ENCODE measurements around the gene PAK4. TPM values are rescaled to one million over a fixed set of nuclear protein-coding genes. Genes with fewer than 3 reads are reported as not detected.

PAK4 gene
- total and polyA plus RNA-seq, 2 donors from 2014 or later: 52.5 to 55.6 TPM

DNA sequence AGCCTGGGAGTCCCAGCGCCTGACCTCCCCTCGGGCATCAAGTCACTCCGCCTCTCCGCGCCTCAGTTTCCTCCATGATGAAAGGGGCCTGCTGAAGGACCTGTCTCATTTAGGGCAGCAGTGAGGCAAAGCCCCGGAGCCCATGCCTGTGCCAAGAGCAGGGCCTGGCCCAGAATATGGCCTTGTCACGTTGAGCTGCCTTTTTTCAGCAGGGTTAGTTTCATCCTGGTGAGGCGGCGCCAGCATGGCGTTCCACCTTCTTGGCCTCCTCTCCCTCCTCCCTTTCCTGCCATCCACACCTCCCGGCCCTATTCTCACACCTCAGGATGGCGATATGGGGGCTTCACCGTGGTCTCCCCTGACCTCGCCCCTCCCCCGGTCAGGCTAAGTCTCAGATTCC, 30.2 kb downstream of the PAK4 start:
- FAIRE-seq (no peak), DNase-seq (no peak)
- Histone ChIP-seq H3K4me1 (ENCODE audit: control insufficient read depth in 2 of 3, insufficient read depth in 2 of 3, low read depth in 1 of 3, low read length in 3 of 3) (peaks cover 0 to 57% (median 36%) of the 10 kb centered on the region in 3 donors), H3K9me3 (ENCODE audit: control insufficient read depth in 2 of 3, insufficient read depth in 1 of 3, low read length in 3 of 3) (no peaks in the 10 kb centered on the region), H3K27me3 (ENCODE audit: control insufficient read depth, insufficient read depth, low read length) (no peaks in the 10 kb centered on the region), H3K9ac (ENCODE audit: low read length in 3 of 3) (no peak overlapping the region), H3K4me3 (ENCODE audit: low read length in 3 of 3) (no peak overlapping the region), H3K36me3 (ENCODE audit: control insufficient read depth in 2 of 3, insufficient read depth in 3 of 3, low read length in 3 of 3) (peaks cover 0 to 2% (median 0%) of the 10 kb centered on the region in 3 donors), H3K27ac (ENCODE audit: low read depth in 2 of 2, low read length in 2 of 2) (peak overlapping the region; percentile 8 to 32)
- intact Hi-C loops (cut with DNase I): no loop called here
- TF ChIP-seq, protein P1, sequence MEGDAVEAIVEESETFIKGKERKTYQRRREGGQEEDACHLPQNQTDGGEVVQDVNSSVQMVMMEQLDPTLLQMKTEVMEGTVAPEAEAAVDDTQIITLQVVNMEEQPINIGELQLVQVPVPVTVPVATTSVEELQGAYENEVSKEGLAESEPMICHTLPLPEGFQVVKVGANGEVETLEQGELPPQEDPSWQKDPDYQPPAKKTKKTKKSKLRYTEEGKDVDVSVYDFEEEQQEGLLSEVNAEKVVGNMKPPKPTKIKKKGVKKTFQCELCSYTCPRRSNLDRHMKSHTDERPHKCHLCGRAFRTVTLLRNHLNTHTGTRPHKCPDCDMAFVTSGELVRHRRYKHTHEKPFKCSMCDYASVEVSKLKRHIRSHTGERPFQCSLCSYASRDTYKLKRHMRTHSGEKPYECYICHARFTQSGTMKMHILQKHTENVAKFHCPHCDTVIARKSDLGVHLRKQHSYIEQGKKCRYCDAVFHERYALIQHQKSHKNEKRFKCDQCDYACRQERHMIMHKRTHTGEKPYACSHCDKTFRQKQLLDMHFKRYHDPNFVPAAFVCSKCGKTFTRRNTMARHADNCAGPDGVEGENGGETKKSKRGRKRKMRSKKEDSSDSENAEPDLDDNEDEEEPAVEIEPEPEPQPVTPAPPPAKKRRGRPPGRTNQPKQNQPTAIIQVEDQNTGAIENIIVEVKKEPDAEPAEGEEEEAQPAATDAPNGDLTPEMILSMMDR (IDR thresholded peaks at IDR 0.05; ENCODE audit: borderline replicate concordance, extremely low read depth, insufficient read depth): no peak

DNA sequence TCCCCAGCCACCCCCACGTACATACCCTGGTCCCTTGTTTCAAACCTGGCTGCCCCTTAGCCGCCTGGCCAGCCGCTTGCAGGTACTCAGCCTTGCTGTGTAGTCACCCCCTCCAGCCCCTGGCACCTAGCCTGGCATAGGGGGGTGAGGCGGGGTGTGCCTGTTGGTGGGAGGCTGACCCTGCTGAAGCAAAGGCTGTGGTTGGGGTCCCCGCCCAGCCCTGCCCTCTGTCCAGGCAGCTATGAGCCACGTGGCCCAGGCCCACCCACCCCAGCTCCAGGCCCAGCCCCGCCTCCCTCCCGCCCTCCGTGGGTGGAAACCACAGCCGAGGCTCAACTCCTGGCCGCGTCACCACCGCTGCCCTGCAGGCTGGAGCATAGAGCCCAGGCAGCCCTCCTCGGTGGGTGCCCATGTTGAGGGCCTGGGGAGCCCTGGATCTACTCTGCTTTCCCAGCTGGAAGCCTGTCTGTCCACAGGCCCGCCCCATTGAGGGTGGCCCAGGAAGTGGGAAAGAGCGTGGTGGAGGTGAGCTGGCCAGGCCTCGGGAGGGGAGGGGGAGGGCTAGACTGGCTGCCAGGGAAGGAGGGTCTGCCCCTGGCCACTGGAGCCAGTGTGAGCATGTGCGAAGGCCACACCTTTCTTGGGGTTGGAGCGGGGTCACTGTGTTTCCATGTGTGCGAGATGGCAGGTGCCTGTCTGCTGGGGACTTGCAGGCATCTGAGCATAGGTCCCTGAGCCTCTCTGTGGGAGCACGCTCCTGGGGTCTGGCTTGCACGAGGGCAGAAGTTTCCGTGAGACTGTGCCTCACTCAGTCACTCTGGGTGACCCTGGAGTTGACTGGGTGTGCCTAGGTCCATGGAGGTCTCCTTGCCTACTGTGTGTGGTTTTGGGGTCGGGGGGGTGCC, 31.0 kb downstream of the PAK4 start:
- DNase-seq (peak in 1 of 5 donors; percentile 41), FAIRE-seq (no peak)
- peak overlapping the region in 1 of 2 donors; percentile 32 for H3K27ac ChIP-seq (ENCODE audit: low read depth in 2 of 2, low read length in 2 of 2)
- H3K27me3 ChIP-seq (ENCODE audit: control insufficient read depth, insufficient read depth, low read length): no peaks in the 10 kb centered on the region
- H3K4me1 ChIP-seq (ENCODE audit: control insufficient read depth in 2 of 3, insufficient read depth in 2 of 3, low read depth in 1 of 3, low read length in 3 of 3): peaks cover 0 to 61% (median 38%) of the 10 kb centered on the region in 3 donors
- intact Hi-C loops (cut with DNase I): no loop called here
- TF ChIP-seq, protein P1 (IDR thresholded peaks at IDR 0.05; ENCODE audit: borderline replicate concordance, extremely low read depth, insufficient read depth): no peak
- H3K9me3 ChIP-seq (ENCODE audit: control insufficient read depth in 2 of 3, insufficient read depth in 1 of 3, low read length in 3 of 3): no peaks in the 10 kb centered on the region
- H3K36me3 ChIP-seq (ENCODE audit: control insufficient read depth in 2 of 3, insufficient read depth in 3 of 3, low read length in 3 of 3): peaks cover 0 to 2% (median 0%) of the 10 kb centered on the region in 3 donors
- no peak overlapping the region for H3K9ac ChIP-seq (ENCODE audit: low read length in 3 of 3)
- no peak overlapping the region for H3K4me3 ChIP-seq (ENCODE audit: low read length in 3 of 3)

DNA sequence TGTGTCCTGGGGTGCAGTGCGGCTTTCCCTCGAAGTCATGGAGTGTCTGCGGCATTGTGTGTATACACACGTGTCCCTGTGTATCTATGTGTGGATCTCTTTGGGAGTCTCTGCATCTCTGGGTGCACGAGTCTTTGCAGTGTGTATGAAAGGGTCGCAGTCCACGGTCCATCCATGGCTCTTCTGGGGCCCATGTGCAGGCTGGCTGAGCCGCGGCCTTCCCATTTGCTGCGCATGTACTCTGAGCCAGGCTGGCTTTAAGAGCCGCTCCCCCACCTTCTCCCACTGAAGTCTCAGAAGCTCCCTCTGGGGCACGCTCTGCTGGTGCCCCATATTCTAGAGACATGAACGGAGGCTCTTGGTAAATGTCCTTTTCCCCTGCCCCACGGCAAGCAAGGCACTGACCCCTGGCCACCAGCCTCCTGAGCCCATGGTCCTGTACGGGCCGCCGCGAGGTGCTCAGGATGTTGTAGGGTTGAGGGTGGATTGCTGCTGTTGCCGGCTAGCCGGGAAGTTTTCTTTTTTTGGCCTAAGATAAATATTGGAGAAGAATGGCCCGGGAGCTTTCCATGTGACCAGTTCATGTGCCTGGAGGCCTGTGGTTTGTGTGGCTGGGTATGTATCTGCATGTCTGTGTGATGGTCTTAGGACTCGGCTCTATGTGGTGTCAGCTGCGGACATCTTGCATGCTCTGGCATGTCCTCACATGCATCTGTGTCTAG, 31.9 kb downstream of the PAK4 start:
- no peak for FAIRE-seq

More for the DNA sequence above, 31.9 kb downstream of the PAK4 start:
- H3K9ac ChIP-seq (ENCODE audit: low read length in 3 of 3): no peak overlapping the region
- TF ChIP-seq, protein P1 (IDR thresholded peaks at IDR 0.05; ENCODE audit: borderline replicate concordance, extremely low read depth, insufficient read depth): no peak
- no peak overlapping the region for H3K27ac ChIP-seq (ENCODE audit: low read depth in 2 of 2, low read length in 2 of 2)
- H3K27me3 ChIP-seq (ENCODE audit: control insufficient read depth, insufficient read depth, low read length): no peaks in the 10 kb centered on the region
- peaks cover 0 to 61% (median 38%) of the 10 kb centered on the region in 3 donors for H3K4me1 ChIP-seq (ENCODE audit: control insufficient read depth in 2 of 3, insufficient read depth in 2 of 3, low read depth in 1 of 3, low read length in 3 of 3)
- no peak overlapping the region for H3K4me3 ChIP-seq (ENCODE audit: low read length in 3 of 3)
- intact Hi-C loops (cut with DNase I): no loop called here
- DNase-seq: no peak
- peaks cover 0 to 2% (median 0%) of the 10 kb centered on the region in 3 donors for H3K36me3 ChIP-seq (ENCODE audit: control insufficient read depth in 2 of 3, insufficient read depth in 3 of 3, low read length in 3 of 3)
- no peaks in the 10 kb centered on the region for H3K9me3 ChIP-seq (ENCODE audit: control insufficient read depth in 2 of 3, insufficient read depth in 1 of 3, low read length in 3 of 3)
